HUDEP-2 (cell line): ENCODE results near the gene IST1.

ENCODE experiments used
- DNase-seq, 76 experiments: peaks; one replicate each; lab custom pipeline; 2025; ENCODE audit not compliant: unreplicated experiment in 76 of 76; lab: John Stamatoyannopoulos, UW

IST1 gene

GRCh38 chr16:71956486-71956885 lies 61.2 kb downstream of the IST1 start:
- DNase-seq, result no peak

GRCh38 chr16:71961066-71962039 lies 66.0 kb downstream of the IST1 start:
- DNase-seq, result peak in 69 of 76 experiments; percentile 4 to 78 (median 55)

- no peak for DNase-seq
These were observed 68.0 kb downstream of the IST1 start for GRCh38 chr16:71963125-71963875.

GRCh38 chr16:71965223-71965622 lies 69.9 kb downstream of the IST1 start:
- no peak for DNase-seq

GRCh38 chr16:71966932-71967331 lies 71.6 kb downstream of the IST1 start:
- DNase-seq, result no peak

GRCh38 chr16:71969353-71969752 lies 74.0 kb downstream of the IST1 start:
- DNase-seq, result no peak

- no peak for DNase-seq
These were observed 76.2 kb downstream of the IST1 start for GRCh38 chr16:71971571-71971970.

- DNase-seq, result no peak
These were observed 77.0 kb downstream of the IST1 start for GRCh38 chr16:71972356-71972755.

- peak in 13 of 76 experiments; percentile 2 to 29 (median 10) for DNase-seq
These were observed 77.7 kb downstream of the IST1 start for GRCh38 chr16:71973001-71973400.

- DNase-seq, result no peak
These were observed 78.9 kb downstream of the IST1 start for GRCh38 chr16:71974068-71974818.
